ENCODE measurements around the gene FXYD2. TPM values are rescaled to one million over a fixed set of nuclear protein-coding genes. Genes with fewer than 3 reads are reported as not detected.
A peak's percentile ranks its signal among the peaks of the same experiment; 100 is the strongest.

The FXYD2 gene
- total RNA-seq, 1 experiment from 2014 or later, result not detected

DNA sequence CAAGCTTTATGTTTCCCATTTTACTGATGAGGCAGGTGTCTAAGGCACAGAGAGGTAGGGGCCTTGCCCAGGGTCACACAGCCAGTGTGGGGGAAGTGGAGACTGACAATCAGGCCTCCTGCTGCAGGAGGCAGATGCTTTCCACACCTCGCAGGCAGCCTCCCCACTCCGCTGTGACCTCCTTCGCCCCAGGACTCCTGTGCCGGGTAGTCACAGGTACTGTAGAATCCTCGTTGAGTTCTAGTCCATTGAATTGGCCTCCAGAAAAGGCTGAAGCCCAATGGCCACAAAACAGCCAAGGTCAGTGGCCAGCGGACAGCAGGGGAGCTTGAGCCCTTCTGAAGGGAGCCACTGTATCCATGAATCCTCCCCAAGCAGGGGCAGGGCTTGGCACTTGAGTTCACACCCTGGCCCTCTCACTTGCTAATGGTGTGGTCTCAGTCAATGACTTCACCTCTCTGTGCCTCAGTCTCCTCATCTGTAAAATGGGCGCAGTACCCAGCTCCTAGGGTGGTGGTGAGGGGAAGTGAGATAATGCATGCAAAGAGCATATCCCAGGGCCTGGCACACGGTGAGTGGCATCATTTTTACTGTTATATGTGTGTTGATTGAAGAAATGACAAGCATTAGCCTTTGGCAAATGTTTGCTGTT lies 1.1 kb upstream of the FXYD2 start:
- Histone ChIP-seq H3K4me1 (replicated peaks; ENCODE audit: insufficient read depth) (peaks cover 9% of the 10 kb centered on the region; the same call in 1 of the 2 replicates), H3K36me3 (ENCODE audit: low read depth) (no peaks in the 10 kb centered on the region), H3K9me3 (ENCODE audit: insufficient read depth, low read depth) (no peaks in the 10 kb centered on the region), H3K9me2 (ENCODE audit: insufficient read depth) (no peaks in the 10 kb centered on the region), H3K4me3 (no peak overlapping the region), H3K27me3 (ENCODE audit: insufficient read depth, low read depth) (peaks cover 32% of the 10 kb centered on the region), H4K20me1 (ENCODE audit: insufficient read depth) (no peaks in the 10 kb centered on the region), H3K4me2 (no peak overlapping the region), H3K79me2 (ENCODE audit: low read depth) (no peaks in the 10 kb centered on the region), H2AFZ (no peak overlapping the region), H3K27ac (no peak overlapping the region), H3F3A (ENCODE audit: insufficient read depth, low read depth) (no peaks in the 10 kb centered on the region)
- ChIA-PET POLR2A (ENCODE audit: unreplicated experiment) (no interaction called here), CTCF (interaction anchor here (0.6 kb wide), 1 partner anchor 10 kb away, joined by 3 read pairs; no protein-coding TSS in a partner anchor)
- DNase-seq, result no peak
- intact Hi-C loops (cut with micrococcal nuclease; ENCODE audit: unreplicated experiment), result loop anchor here (10.0 kb wide), 1 partner anchor 739 kb away; the partner anchor contains the start of gene IFT46
- TF ChIP-seq EZH2 (IDR thresholded peaks at IDR 0.05; ENCODE audit: low read depth), result no peak
- TF ChIP-seq, protein P1, sequence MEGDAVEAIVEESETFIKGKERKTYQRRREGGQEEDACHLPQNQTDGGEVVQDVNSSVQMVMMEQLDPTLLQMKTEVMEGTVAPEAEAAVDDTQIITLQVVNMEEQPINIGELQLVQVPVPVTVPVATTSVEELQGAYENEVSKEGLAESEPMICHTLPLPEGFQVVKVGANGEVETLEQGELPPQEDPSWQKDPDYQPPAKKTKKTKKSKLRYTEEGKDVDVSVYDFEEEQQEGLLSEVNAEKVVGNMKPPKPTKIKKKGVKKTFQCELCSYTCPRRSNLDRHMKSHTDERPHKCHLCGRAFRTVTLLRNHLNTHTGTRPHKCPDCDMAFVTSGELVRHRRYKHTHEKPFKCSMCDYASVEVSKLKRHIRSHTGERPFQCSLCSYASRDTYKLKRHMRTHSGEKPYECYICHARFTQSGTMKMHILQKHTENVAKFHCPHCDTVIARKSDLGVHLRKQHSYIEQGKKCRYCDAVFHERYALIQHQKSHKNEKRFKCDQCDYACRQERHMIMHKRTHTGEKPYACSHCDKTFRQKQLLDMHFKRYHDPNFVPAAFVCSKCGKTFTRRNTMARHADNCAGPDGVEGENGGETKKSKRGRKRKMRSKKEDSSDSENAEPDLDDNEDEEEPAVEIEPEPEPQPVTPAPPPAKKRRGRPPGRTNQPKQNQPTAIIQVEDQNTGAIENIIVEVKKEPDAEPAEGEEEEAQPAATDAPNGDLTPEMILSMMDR (conservative IDR thresholded peaks at IDR 0.05), result no peak
- BruUV-seq (replicated peaks), result no TSS peak

DNA sequence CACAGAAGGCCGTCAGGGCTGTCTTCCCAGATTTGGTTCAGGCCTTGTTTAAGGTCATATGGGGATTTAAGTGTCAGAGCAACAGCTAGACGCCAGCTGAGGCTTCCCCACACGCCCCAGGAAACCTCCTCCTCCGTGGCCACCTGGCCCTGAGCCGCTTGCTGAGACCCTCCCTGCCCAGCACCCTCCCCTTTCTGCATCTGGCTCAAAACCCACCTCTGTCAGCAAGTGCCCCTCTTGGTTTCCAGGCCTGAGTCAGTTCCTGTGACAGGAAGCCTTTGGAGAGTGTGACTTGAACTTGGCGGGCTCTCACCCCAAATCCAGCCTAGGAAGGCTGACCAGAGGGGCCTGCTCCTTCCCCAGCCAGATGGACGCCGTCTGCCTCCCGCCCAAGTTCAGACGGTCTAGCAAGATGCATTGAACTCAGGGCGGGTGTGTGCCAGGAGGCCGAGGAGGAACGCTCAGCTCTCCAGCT lies 561 bp downstream of the FXYD2 start:
- intact Hi-C loops (cut with micrococcal nuclease; ENCODE audit: unreplicated experiment), result loop anchor here (1.0 to 10.0 kb wide), 2 partner anchors 123 to 741 kb away; partner anchors contain the start of gene IFT46
- no peaks in the 10 kb centered on the region for H3K79me2 ChIP-seq (ENCODE audit: low read depth)
- H3K4me2 ChIP-seq, result no peak overlapping the region
- H3F3A ChIP-seq (ENCODE audit: insufficient read depth, low read depth), result no peaks in the 10 kb centered on the region
- CTCF ChIA-PET, result interaction anchor here (1.5 to 2.0 kb wide), 2 partner anchors 123 to 398 kb away, joined by 3 to 7 read pairs; no protein-coding TSS in a partner anchor
- no TSS peak for BruUV-seq (replicated peaks)
- no peak overlapping the region for H3K27ac ChIP-seq
- no peak overlapping the region for H3K4me3 ChIP-seq
- POLR2A ChIA-PET (ENCODE audit: unreplicated experiment), result no interaction called here
- peaks cover 32% of the 10 kb centered on the region for H3K27me3 ChIP-seq (ENCODE audit: insufficient read depth, low read depth)
- peaks cover 7% of the 10 kb centered on the region; the same call in 1 of the 2 replicates for H3K4me1 ChIP-seq (replicated peaks; ENCODE audit: insufficient read depth)
- no peaks in the 10 kb centered on the region for H3K9me2 ChIP-seq (ENCODE audit: insufficient read depth)
- DNase-seq, result no peak
- no peak overlapping the region for H2AFZ ChIP-seq
- TF ChIP-seq, protein P1 (conservative IDR thresholded peaks at IDR 0.05), result no peak
- no peak for TF ChIP-seq EZH2 (IDR thresholded peaks at IDR 0.05; ENCODE audit: low read depth)
- H4K20me1 ChIP-seq (ENCODE audit: insufficient read depth), result no peaks in the 10 kb centered on the region
- H3K9me3 ChIP-seq (ENCODE audit: insufficient read depth, low read depth), result no peaks in the 10 kb centered on the region
- H3K36me3 ChIP-seq (ENCODE audit: low read depth), result no peaks in the 10 kb centered on the region

DNA sequence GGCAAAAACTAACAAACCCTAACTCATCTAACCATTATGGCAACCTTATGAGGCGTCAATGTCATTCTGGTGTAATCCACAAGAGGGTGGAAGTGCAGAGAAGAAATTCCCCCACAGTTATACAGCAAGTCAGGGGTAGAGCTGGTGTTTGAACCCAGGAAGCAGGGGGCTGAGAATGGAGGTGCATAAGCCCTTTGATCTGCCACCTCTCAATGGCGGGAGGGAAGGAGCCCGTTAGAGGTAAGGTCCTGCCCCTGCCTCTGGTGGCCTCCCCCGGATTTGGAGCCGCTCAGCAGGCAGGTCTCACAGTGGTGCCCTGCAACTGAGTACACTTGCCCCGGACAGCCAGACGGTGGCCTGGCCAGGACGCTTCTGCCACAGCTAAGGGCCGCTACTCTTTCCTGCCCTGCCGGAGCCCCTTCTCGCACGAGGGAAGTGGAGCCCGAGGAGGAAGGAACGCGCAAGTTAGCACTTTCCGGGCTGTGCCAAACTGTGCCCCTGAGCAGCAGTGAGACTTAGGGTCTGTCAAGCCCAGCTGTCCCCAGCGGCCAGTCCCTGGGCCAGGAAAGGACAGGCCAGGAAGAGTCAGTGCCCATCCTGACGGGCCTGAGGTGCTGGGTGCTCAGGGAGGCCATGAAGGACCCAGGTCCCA lies 1.1 kb downstream of the FXYD2 start:
- peaks cover 1% of the 10 kb centered on the region; the same call in 1 of the 2 replicates for H3K4me1 ChIP-seq (replicated peaks; ENCODE audit: insufficient read depth)
- ChIA-PET POLR2A (ENCODE audit: unreplicated experiment) (no interaction called here), CTCF (interaction anchor here (1.5 to 2.0 kb wide), 2 partner anchors 124 to 397 kb away, joined by 3 to 7 read pairs; no protein-coding TSS in a partner anchor)
- H3K27me3 ChIP-seq (ENCODE audit: insufficient read depth, low read depth), result peaks cover 31% of the 10 kb centered on the region
- TF ChIP-seq, protein P1 (conservative IDR thresholded peaks at IDR 0.05), result peak; percentile 40; the same call in 1 of the 2 replicates
- no peak for TF ChIP-seq EZH2 (IDR thresholded peaks at IDR 0.05; ENCODE audit: low read depth)
- no peak overlapping the region for H2AFZ ChIP-seq
- BruUV-seq (replicated peaks), result no TSS peak
- no peaks in the 10 kb centered on the region for H4K20me1 ChIP-seq (ENCODE audit: insufficient read depth)
- no peak for DNase-seq
- intact Hi-C loops (cut with micrococcal nuclease; ENCODE audit: unreplicated experiment), result loop anchor here (1.0 to 10.0 kb wide), 2 partner anchors 124 to 741 kb away; partner anchors contain the start of gene IFT46
- no peak overlapping the region for H3K4me2 ChIP-seq
- no peak overlapping the region for H3K4me3 ChIP-seq
- H3K27ac ChIP-seq, result no peak overlapping the region
- no peaks in the 10 kb centered on the region for H3F3A ChIP-seq (ENCODE audit: insufficient read depth, low read depth)
- no peaks in the 10 kb centered on the region for H3K79me2 ChIP-seq (ENCODE audit: low read depth)
- no peaks in the 10 kb centered on the region for H3K36me3 ChIP-seq (ENCODE audit: low read depth)
- H3K9me3 ChIP-seq (ENCODE audit: insufficient read depth, low read depth), result no peaks in the 10 kb centered on the region
- no peaks in the 10 kb centered on the region for H3K9me2 ChIP-seq (ENCODE audit: insufficient read depth)

Measured in PC-9 (cell line).